Central memory CD8-positive, alpha-beta T cell (primary cell): Measurements from ENCODE around the gene JSRP1.
A peak's percentile ranks its signal among the peaks of the same experiment; 100 is the strongest.

ENCODE experiments used
- ATAC-seq: fragments of 150-1000 bp; cut with Tn5 transposase; replicated peaks from 2 replicates; pipeline ENCODE4 v1.10.0; 2022; ENCODE audit warnings: mild to moderate bottlenecking, moderate FRiP score, moderate number of reproducible peaks; ENCODE audit not compliant: poor library complexity, severe bottlenecking; ENCODE audit errors: extremely low read depth
- DNase-seq, 2 donors: peaks; one replicate each; pipeline ENCODE4 v3.0.0; 2021; ENCODE audit warnings: low spot score in 2 of 2
- H3K27ac Mint-ChIP-seq: one replicate; pipeline ENCODE4 v1.8.0; 2022; ENCODE audit warnings: low read depth, mild to moderate bottlenecking, moderate library complexity, mixed read lengths
- H3K27me3 Mint-ChIP-seq: one replicate; pipeline ENCODE4 v1.8.0; 2022; ENCODE audit warnings: mixed read lengths
- H3K36me3 Mint-ChIP-seq: one replicate; pipeline ENCODE4 v1.8.0; 2022; ENCODE audit warnings: mild to moderate bottlenecking, moderate library complexity, mixed read lengths; ENCODE audit not compliant: insufficient read depth
- H3K4me1 Mint-ChIP-seq: one replicate; pipeline ENCODE4 v1.8.0; 2022; ENCODE audit warnings: mixed read lengths
- H3K4me3 Mint-ChIP-seq: one replicate; pipeline ENCODE4 v1.8.0; 2022; ENCODE audit warnings: mild to moderate bottlenecking, moderate library complexity, mixed read lengths
- H3K9me3 Mint-ChIP-seq: one replicate; pipeline ENCODE4 v1.8.0; 2022; ENCODE audit warnings: mixed read lengths

The JSRP1 gene

GRCh38 chr19:2215281-2215751 is 40.9 kb downstream of the JSRP1 start:
- H3K36me3 Mint-ChIP-seq = peaks cover 7% of the 10 kb centered on the region
- DNase-seq (no peak), ATAC-seq (no peak)
- no peaks in the 10 kb centered on the region for H3K4me1 Mint-ChIP-seq
- H3K27me3 Mint-ChIP-seq = no peaks in the 10 kb centered on the region
- H3K9me3 Mint-ChIP-seq = no peaks in the 10 kb centered on the region
- no peak overlapping the region for H3K4me3 Mint-ChIP-seq
- no peak overlapping the region for H3K27ac Mint-ChIP-seq

GRCh38 chr19:2214251-2214650 is 42.0 kb downstream of the JSRP1 start:
- no peak for ATAC-seq
- H3K9me3 Mint-ChIP-seq = no peaks in the 10 kb centered on the region
- no peaks in the 10 kb centered on the region for H3K27me3 Mint-ChIP-seq
- no peaks in the 10 kb centered on the region for H3K4me1 Mint-ChIP-seq
- H3K4me3 Mint-ChIP-seq = no peak overlapping the region
- no peak for DNase-seq
- peaks cover 7% of the 10 kb centered on the region for H3K36me3 Mint-ChIP-seq
- H3K27ac Mint-ChIP-seq = no peak overlapping the region

GRCh38 chr19:2213799-2214198 is 42.4 kb downstream of the JSRP1 start:
- Mint-ChIP-seq H3K27me3 (no peaks in the 10 kb centered on the region), H3K4me3 (no peak overlapping the region), H3K9me3 (no peaks in the 10 kb centered on the region), H3K4me1 (no peaks in the 10 kb centered on the region), H3K36me3 (peaks cover 7% of the 10 kb centered on the region), H3K27ac (no peak overlapping the region)
- DNase-seq (no peak), ATAC-seq (no peak)

- DNase-seq = no peak
- no peak overlapping the region for H3K27ac Mint-ChIP-seq
Measured at GRCh38 chr19:2212861-2213711, 43.1 kb downstream of the JSRP1 start.

GRCh38 chr19:2210987-2211740 is 45.1 kb downstream of the JSRP1 start:
- H3K9me3 Mint-ChIP-seq = no peaks in the 10 kb centered on the region
- DNase-seq = no peak
- no peak overlapping the region for H3K27ac Mint-ChIP-seq
- no peak overlapping the region for H3K4me3 Mint-ChIP-seq
- peaks cover 4% of the 10 kb centered on the region for H3K36me3 Mint-ChIP-seq
- no peak for ATAC-seq
- no peaks in the 10 kb centered on the region for H3K27me3 Mint-ChIP-seq
- no peaks in the 10 kb centered on the region for H3K4me1 Mint-ChIP-seq

More at GRCh38 chr19:2212861-2213711, 43.1 kb downstream of the JSRP1 start:
- Mint-ChIP-seq H3K9me3 (no peaks in the 10 kb centered on the region), H3K4me1 (no peaks in the 10 kb centered on the region), H3K4me3 (no peak overlapping the region), H3K27me3 (no peaks in the 10 kb centered on the region), H3K36me3 (peaks cover 4% of the 10 kb centered on the region)
- ATAC-seq = no peak

- Mint-ChIP-seq H3K4me3 (no peak overlapping the region), H3K4me1 (no peaks in the 10 kb centered on the region), H3K27me3 (no peaks in the 10 kb centered on the region), H3K36me3 (peaks cover 7% of the 10 kb centered on the region), H3K9me3 (no peaks in the 10 kb centered on the region), H3K27ac (no peak overlapping the region)
- no peak for ATAC-seq
- no peak for DNase-seq
Measured at GRCh38 chr19:2210206-2210605, 46.0 kb downstream of the JSRP1 start.

GRCh38 chr19:2209408-2209807 is 46.8 kb downstream of the JSRP1 start:
- Mint-ChIP-seq H3K27me3 (no peaks in the 10 kb centered on the region), H3K4me1 (no peaks in the 10 kb centered on the region), H3K36me3 (peaks cover 5% of the 10 kb centered on the region), H3K4me3 (no peak overlapping the region), H3K9me3 (no peaks in the 10 kb centered on the region), H3K27ac (no peak overlapping the region)
- ATAC-seq = no peak
- DNase-seq = no peak

GRCh38 chr19:2208975-2209374 is 47.2 kb downstream of the JSRP1 start:
- H3K4me1 Mint-ChIP-seq = no peaks in the 10 kb centered on the region
- DNase-seq (no peak), ATAC-seq (no peak)
- H3K27ac Mint-ChIP-seq = no peak overlapping the region
- H3K36me3 Mint-ChIP-seq = peaks cover 5% of the 10 kb centered on the region
- H3K27me3 Mint-ChIP-seq = no peaks in the 10 kb centered on the region
- no peaks in the 10 kb centered on the region for H3K9me3 Mint-ChIP-seq
- H3K4me3 Mint-ChIP-seq = no peak overlapping the region

- no peak overlapping the region for H3K4me3 Mint-ChIP-seq
- peaks cover 11% of the 10 kb centered on the region for H3K36me3 Mint-ChIP-seq
- H3K27me3 Mint-ChIP-seq = no peaks in the 10 kb centered on the region
- no peak for ATAC-seq
- H3K27ac Mint-ChIP-seq = no peak overlapping the region
- no peaks in the 10 kb centered on the region for H3K9me3 Mint-ChIP-seq
- H3K4me1 Mint-ChIP-seq = no peaks in the 10 kb centered on the region
- peak in 1 of 2 donors; percentile 16 for DNase-seq
Measured at GRCh38 chr19:2207991-2208860, 48.0 kb downstream of the JSRP1 start.

- Mint-ChIP-seq H3K27ac (no peak overlapping the region), H3K36me3 (peaks cover 9% of the 10 kb centered on the region), H3K9me3 (no peaks in the 10 kb centered on the region), H3K4me3 (no peak overlapping the region), H3K4me1 (no peaks in the 10 kb centered on the region), H3K27me3 (no peaks in the 10 kb centered on the region)
- no peak for ATAC-seq
- DNase-seq = no peak
Measured at GRCh38 chr19:2207008-2207407, 49.2 kb downstream of the JSRP1 start.

GRCh38 chr19:2202366-2202765 is 53.9 kb downstream of the JSRP1 start:
- ATAC-seq (no peak), DNase-seq (no peak)
- Mint-ChIP-seq H3K4me1 (peaks cover 12% of the 10 kb centered on the region), H3K36me3 (peaks cover 13% of the 10 kb centered on the region), H3K9me3 (no peaks in the 10 kb centered on the region), H3K4me3 (no peak overlapping the region), H3K27ac (no peak overlapping the region), H3K27me3 (no peaks in the 10 kb centered on the region)
